H9 (cell line): Measurements from ENCODE around the gene TNPO2. TPM values are rescaled to one million over a fixed set of nuclear protein-coding genes. Genes with fewer than 3 reads are reported as not detected.
A peak's percentile ranks its signal among the peaks of the same experiment; 100 is the strongest.

Source experiments
- DNase-seq: peaks from one replicate; pipeline ENCODE4 v3.0.0-alpha.2; 2017
- H2AFZ ChIP-seq: one replicate; pipeline ENCODE4 v1.6.1; 2013; ENCODE audit warnings: mild to moderate bottlenecking, low read length, control low read depth, moderate library complexity
- H2AK5ac ChIP-seq: 2 replicates; pipeline ENCODE4 v1.6.1; 2013; ENCODE audit warnings: low read length, control low read depth, mixed read lengths; ENCODE audit not compliant: insufficient read length
- H2BK120ac ChIP-seq: one replicate; pipeline ENCODE4 v1.6.1; 2013; ENCODE audit warnings: low read depth, mild to moderate bottlenecking, low read length, control low read depth, inconsistent platforms; ENCODE audit not compliant: poor library complexity, severe bottlenecking
- H2BK12ac ChIP-seq: 2 replicates; pipeline ENCODE4 v1.6.1; 2013; ENCODE audit warnings: low read length, control low read depth, mixed read lengths, low read depth; ENCODE audit not compliant: insufficient read length
- H2BK15ac ChIP-seq: 2 replicates; pipeline ENCODE4 v1.6.1; 2013; ENCODE audit warnings: low read depth, low read length, control low read depth
- H2BK20ac ChIP-seq: one replicate; pipeline ENCODE4 v1.6.1; 2013; ENCODE audit warnings: low read depth, mild to moderate bottlenecking, low read length, control low read depth, inconsistent platforms; ENCODE audit not compliant: poor library complexity, severe bottlenecking
- H2BK5ac ChIP-seq: 2 replicates; pipeline ENCODE4 v1.6.1; 2013; ENCODE audit warnings: low read length, control low read depth, mixed read lengths; ENCODE audit not compliant: insufficient read length
- H3K14ac ChIP-seq: 2 replicates; pipeline ENCODE4 v1.6.1; 2013; ENCODE audit warnings: low read length, control low read depth; ENCODE audit not compliant: insufficient read depth
- H3K18ac ChIP-seq: 2 replicates; pipeline ENCODE4 v1.6.1; 2013; ENCODE audit warnings: low read depth, mild to moderate bottlenecking, mixed read lengths, low read length, control low read depth; ENCODE audit not compliant: insufficient read length
- H3K23ac ChIP-seq: 2 replicates; pipeline ENCODE4 v1.6.1; 2013; ENCODE audit warnings: low read length, control low read depth, mixed read lengths, low read depth; ENCODE audit not compliant: insufficient read length
- H3K23me2 ChIP-seq: 2 replicates; pipeline ENCODE4 v1.6.1; 2013; ENCODE audit warnings: low read depth, mild to moderate bottlenecking, mixed read lengths, low read length, control low read depth; ENCODE audit not compliant: insufficient read length, poor library complexity, severe bottlenecking
- H3K27ac ChIP-seq: 2 replicates; pipeline ENCODE4 v1.5.1; 2013; ENCODE audit warnings: low read length, control low read depth, mixed read lengths, low read depth; ENCODE audit not compliant: insufficient read length
- H3K27me3 ChIP-seq: 2 replicates; pipeline ENCODE4 v1.6.1; 2013; ENCODE audit warnings: low read length, control low read depth, inconsistent platforms; ENCODE audit not compliant: insufficient read depth
- H3K4ac ChIP-seq: 2 replicates; pipeline ENCODE4 v1.6.1; 2013; ENCODE audit warnings: low read depth, mild to moderate bottlenecking, control low read depth, inconsistent platforms, low read length, moderate library complexity
- H3K4me1 ChIP-seq: 2 replicates; pipeline ENCODE4 v1.6.1; 2013; ENCODE audit warnings: low read length, control low read depth, inconsistent platforms; ENCODE audit not compliant: insufficient read depth
- H3K4me2 ChIP-seq: 2 replicates; pipeline ENCODE4 v1.6.1; 2013; ENCODE audit warnings: low read length, control low read depth, mixed read lengths; ENCODE audit not compliant: insufficient read length, insufficient read depth
- H3K56ac ChIP-seq: 2 replicates; pipeline ENCODE4 v1.6.1; 2013; ENCODE audit warnings: low read depth, mild to moderate bottlenecking, mixed read lengths, low read length, control low read depth; ENCODE audit not compliant: insufficient read length
- H3K79me1 ChIP-seq: 2 replicates; pipeline ENCODE4 v1.6.1; 2013; ENCODE audit warnings: low read depth, mild to moderate bottlenecking, moderate library complexity, low read length, control low read depth, inconsistent platforms; ENCODE audit not compliant: insufficient read depth, poor library complexity, severe bottlenecking
- H3K79me2 ChIP-seq: 2 replicates; pipeline ENCODE4 v1.6.1; 2013; ENCODE audit warnings: low read length, control low read depth, inconsistent platforms; ENCODE audit not compliant: insufficient read depth
- H3K9ac ChIP-seq: 2 replicates; pipeline ENCODE4 v1.6.1; 2013; ENCODE audit warnings: low read length, control low read depth, mixed read lengths; ENCODE audit not compliant: insufficient read length; ENCODE audit errors: extremely low read depth
- H3K9me3 ChIP-seq: one replicate; pipeline ENCODE4 v1.6.1; 2013; ENCODE audit warnings: low read depth, low read length, inconsistent platforms; ENCODE audit not compliant: control insufficient read depth
- H3T11ph ChIP-seq: one replicate; pipeline ENCODE4 v1.6.1; 2013; ENCODE audit warnings: mild to moderate bottlenecking, low read length, control low read depth, inconsistent platforms
- H4K20me1 ChIP-seq: one replicate; pipeline ENCODE4 v1.6.1; 2013; ENCODE audit not compliant: control insufficient read depth, insufficient read length, insufficient read depth
- H4K5ac ChIP-seq: 2 replicates; pipeline ENCODE4 v1.6.1; 2013; ENCODE audit warnings: low read depth, mild to moderate bottlenecking, mixed read lengths, low read length, control low read depth; ENCODE audit not compliant: insufficient read length
- H4K8ac ChIP-seq: replicated peaks from 2 replicates; pipeline ENCODE4 v1.6.1; 2013; ENCODE audit warnings: low read length, control low read depth, mixed read lengths, low read depth; ENCODE audit not compliant: insufficient read length
- H4K91ac ChIP-seq: 2 replicates; pipeline ENCODE4 v1.6.1; 2013; ENCODE audit warnings: low read depth, mild to moderate bottlenecking, moderate library complexity, mixed read lengths, low read length, control low read depth; ENCODE audit not compliant: insufficient read length
- H3K27ac Mint-ChIP-seq, 3 experiments: 2 replicates in 2 of 3; 3 replicates in 1 of 3; pipeline ENCODE4 v1.8.0; 2020 to 2021; ENCODE audit warnings: mixed read lengths in 3 of 3, mild to moderate bottlenecking in 1 of 3, moderate library complexity in 1 of 3
- H3K27me3 Mint-ChIP-seq: 2 replicates; pipeline ENCODE4 v1.8.0; 2021; ENCODE audit warnings: low read depth, mild to moderate bottlenecking, moderate library complexity, mixed read lengths
- H3K36me3 Mint-ChIP-seq, 3 experiments: 2 replicates in 2 of 3; 3 replicates in 1 of 3; pipeline ENCODE4 v1.8.0; 2020 to 2021; ENCODE audit warnings: low read depth in 3 of 3, mixed read lengths in 3 of 3; ENCODE audit not compliant: insufficient read depth in 1 of 3
- H3K4me1 Mint-ChIP-seq, 2 experiments: 2 replicates each; pipeline ENCODE4 v1.8.0; 2020; ENCODE audit warnings: mixed read lengths in 2 of 2
- H3K4me3 Mint-ChIP-seq, 2 experiments: 2 replicates in 1 of 2; 3 replicates in 1 of 2; pipeline ENCODE4 v1.8.0; 2020 to 2021; ENCODE audit warnings: mild to moderate bottlenecking in 2 of 2, mixed read lengths in 2 of 2, moderate library complexity in 1 of 2
- H3K9me3 Mint-ChIP-seq, 2 experiments: 2 replicates in 1 of 2; 3 replicates in 1 of 2; pipeline ENCODE4 v1.8.0; 2020; ENCODE audit warnings: mild to moderate bottlenecking in 2 of 2, mixed read lengths in 2 of 2, moderate library complexity in 1 of 2
- CTCF ChIP-seq: fragments of 200-600 bp; sonication (generic); conservative IDR thresholded peaks from 3 replicates; pipeline ENCODE4 v1.8.0; 2021; ENCODE audit warnings: antibody characterized with exemption, mild to moderate bottlenecking
- WGBS: extraction: QIAGEN DNeasy Blood & Tissue Kit; methylation state at CpG from one replicate; pipeline ENCODE4 v1.1.7; 2013; ENCODE audit warnings: missing lambda C conversion rate, low lambda C conversion rate, mixed read lengths; ENCODE audit not compliant: insufficient read length; ENCODE audit errors: extremely low coverage; 5-methylcytosine and 5-hydroxymethylcytosine counted together
- total RNA-seq: library from RNA; stranded (reverse); gene quantifications from 2 replicates; pipeline ENCODE4 v1.2.1, GENCODE V29; 2021

Gene TNPO2
- total RNA-seq, 1 experiment from 2014 or later: 159 TPM

GRCh38 chr19:12721656-12722565, 1.8 kb downstream of the TNPO2 start:
- H3K27me3 ChIP-seq: no peaks in the 10 kb centered on the region
- H3K4me1 ChIP-seq: no peaks in the 10 kb centered on the region
- no peak overlapping the region for H2BK15ac ChIP-seq
- WGBS: no CpG with 5 or more reads among the region's 65 CpGs
- no peak overlapping the region for H2BK5ac ChIP-seq
- H3K56ac ChIP-seq: no peak overlapping the region
- H4K20me1 ChIP-seq: no peaks in the 10 kb centered on the region
- no peak overlapping the region for H3K4ac ChIP-seq
- no peak overlapping the region for H4K8ac ChIP-seq
- no peaks in the 10 kb centered on the region for H3K9me3 Mint-ChIP-seq
- no peak overlapping the region for H3K23ac ChIP-seq
- no peak overlapping the region for H3T11ph ChIP-seq
- peaks cover 25 to 41% (median 27%) of the 10 kb centered on the region in 3 experiments; a peak in 6 of 7 replicates for H3K36me3 Mint-ChIP-seq
- no peak overlapping the region for H2AK5ac ChIP-seq
- H2BK12ac ChIP-seq: no peak overlapping the region
- H3K18ac ChIP-seq: peak overlapping the region; percentile 39
- H2AFZ ChIP-seq: no peak overlapping the region
- H3K9me3 ChIP-seq: no peaks in the 10 kb centered on the region
- H3K4me3 Mint-ChIP-seq: peak overlapping the region; percentile 97 to 98
- H3K27ac Mint-ChIP-seq: peak overlapping the region; percentile 97 to 99 (median 98)
- peak; percentile 89 for DNase-seq
- H3K4me2 ChIP-seq: peak overlapping the region; percentile 66
- no peak overlapping the region for H2BK120ac ChIP-seq
- H3K79me1 ChIP-seq: peaks cover 10% of the 10 kb centered on the region
- no peak overlapping the region for H3K27ac ChIP-seq
- peaks cover 15 to 24% of the 10 kb centered on the region in 2 experiments for H3K4me1 Mint-ChIP-seq
- H4K5ac ChIP-seq: no peak overlapping the region
- peaks cover 22% of the 10 kb centered on the region for H3K23me2 ChIP-seq
- no peak for TF ChIP-seq CTCF
- H3K14ac ChIP-seq: 0 out of 2 replicates have a peak overlapping the region, but pooled peaks have one; percentile 28
- no peak overlapping the region for H2BK20ac ChIP-seq
- peak overlapping the region; percentile 83 for H3K9ac ChIP-seq
- no peak overlapping the region for H4K91ac ChIP-seq
- no peaks in the 10 kb centered on the region for H3K27me3 Mint-ChIP-seq
- H3K79me2 ChIP-seq: peaks cover 26% of the 10 kb centered on the region; the same call in 1 of the 2 replicates
